Activated CD4-positive, alpha-beta memory T cell treated with anti-CD3 and anti-CD28 coated beads, Interleukin-2, amount 10 ng/mL, durations not matched to agents 7 days and 5 days (primary cell): ENCODE measurements around the gene C12orf57. TPM values are rescaled to one million over a fixed set of nuclear protein-coding genes. Genes with fewer than 3 reads are reported as not detected.
A peak's percentile ranks its signal among the peaks of the same experiment; 100 is the strongest.

Experiments used
- CTCF ChIA-PET: fragments of 350-600 bp; sonication (Branson Sonifier 250); formaldehyde crosslinking; loops from one replicate; lab custom pipeline; 2021; ENCODE audit warnings: antibody characterized with exemption, inconsistent platforms; lab: Charles Lee
- POLR2A ChIA-PET: fragments of 350-600 bp; sonication (Branson Sonifier 250); formaldehyde crosslinking; loops from one replicate; lab custom pipeline; 2021; ENCODE audit warnings: antibody characterized with exemption; lab: Charles Lee
- DNase-seq: peaks from one replicate; pipeline ENCODE4 v3.0.0-alpha.2; 2020
- H3K27ac Mint-ChIP-seq: one replicate; pipeline ENCODE4 v1.8.0; 2021; ENCODE audit warnings: mild to moderate bottlenecking, mixed read lengths
- H3K27me3 Mint-ChIP-seq: one replicate; pipeline ENCODE4 v1.8.0; 2021; ENCODE audit warnings: mixed read lengths
- H3K36me3 Mint-ChIP-seq: one replicate; pipeline ENCODE4 v1.8.0; 2021; ENCODE audit warnings: low read depth, mixed read lengths
- H3K4me1 Mint-ChIP-seq: one replicate; pipeline ENCODE4 v1.8.0; 2021; ENCODE audit warnings: mixed read lengths
- H3K4me3 Mint-ChIP-seq: one replicate; pipeline ENCODE4 v1.8.0; 2021; ENCODE audit warnings: mild to moderate bottlenecking, mixed read lengths
- H3K9me3 Mint-ChIP-seq: one replicate; pipeline ENCODE4 v1.8.0; 2021; ENCODE audit warnings: mixed read lengths
- total RNA-seq, 2 experiments: library from RNA; stranded (reverse); gene quantifications; one replicate each; pipeline ENCODE4 v1.2.3, GENCODE V29; 2021

C12orf57 gene
- total RNA-seq, 2 experiments from 2014 or later, result 141 TPM

DNA sequence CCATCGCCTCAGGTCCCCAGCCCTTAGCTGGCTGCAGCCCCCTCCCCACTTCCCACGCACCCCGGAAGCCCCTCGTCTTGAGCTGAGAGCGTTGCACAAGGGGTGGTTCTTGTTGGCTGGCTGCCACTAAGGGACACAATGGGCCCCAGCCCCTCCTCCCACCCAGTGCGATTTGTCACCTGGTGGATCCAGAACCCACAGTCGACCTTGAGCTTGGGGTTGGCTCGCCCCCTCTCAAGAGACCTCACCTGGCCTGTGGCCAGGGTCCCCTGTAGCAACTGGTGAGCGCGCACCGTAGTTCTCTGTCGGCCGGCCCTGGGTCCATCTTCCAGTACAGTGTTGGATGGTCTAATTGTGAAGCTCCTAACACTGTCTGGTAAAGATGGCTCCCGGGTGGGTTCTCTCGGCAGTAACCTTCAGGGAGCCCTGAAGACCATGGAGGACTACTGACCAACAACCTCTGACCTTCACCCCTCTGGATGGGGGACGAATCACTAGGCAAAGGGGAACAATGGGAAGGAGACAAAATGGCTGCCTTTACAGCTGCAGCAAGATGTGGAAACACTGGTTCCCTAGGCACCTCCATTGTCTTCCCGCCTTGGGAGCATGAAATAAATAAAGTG lies 20.1 kb downstream of the C12orf57 start:
- Mint-ChIP-seq H3K36me3 (peaks cover 65% of the 10 kb centered on the region), H3K4me1 (peaks cover 84% of the 10 kb centered on the region), H3K9me3 (no peaks in the 10 kb centered on the region), H3K4me3 (no peak overlapping the region), H3K27ac (peak overlapping the region; percentile 83), H3K27me3 (no peaks in the 10 kb centered on the region)
- DNase-seq, result no peak
- ChIA-PET POLR2A (interaction anchor here (0.9 to 13.2 kb wide), 15 partner anchors 10 to 144 kb away, joined by 3 to 1188 read pairs (median 4); partner anchors contain the start of genes ATN1, C12orf57, CDCA3 and LPCAT3), CTCF (interaction anchor here (0.9 to 12.2 kb wide), 11 partner anchors 16 to 149 kb away, joined by 3 to 465 read pairs (median 6); partner anchors contain the start of genes C12orf57, C1RL, LRRC23 and PTPN6)

DNA sequence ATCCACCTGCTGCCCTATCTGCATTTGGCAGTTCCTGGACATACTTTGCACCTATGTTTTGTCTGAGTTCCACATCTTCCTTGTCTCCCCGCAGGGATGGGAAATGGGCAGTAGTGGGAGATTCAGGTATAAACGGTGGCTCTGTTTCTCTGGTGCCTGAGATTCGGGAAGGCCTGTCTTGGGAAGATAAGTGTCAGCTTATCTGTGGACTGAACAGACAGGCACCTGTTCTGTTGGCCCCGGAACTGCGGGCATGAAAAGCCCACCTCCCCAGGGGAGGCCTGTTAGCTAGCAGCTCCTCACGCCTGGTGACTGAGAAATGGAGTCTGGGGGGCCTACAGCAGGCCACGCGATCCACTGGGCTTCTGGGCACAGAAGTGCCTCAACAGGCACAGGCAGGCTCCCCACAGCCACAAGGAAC lies 20.8 kb downstream of the C12orf57 start:
- H3K4me1 Mint-ChIP-seq, result peaks cover 83% of the 10 kb centered on the region
- H3K9me3 Mint-ChIP-seq, result no peaks in the 10 kb centered on the region
- DNase-seq, result no peak
- H3K27ac Mint-ChIP-seq, result peak overlapping the region; percentile 83
- ChIA-PET CTCF (interaction anchor here (0.9 to 12.2 kb wide), 14 partner anchors 10 to 499 kb away, joined by 3 to 465 read pairs (median 4); partner anchors contain the start of genes C12orf57, C1RL, LRRC23 and PTPN6), POLR2A (interaction anchor here (0.9 to 13.2 kb wide), 17 partner anchors 10 to 144 kb away, joined by 3 to 1188 read pairs (median 4); partner anchors contain the start of genes ATN1, C12orf57, CDCA3 and LPCAT3)
- peaks cover 64% of the 10 kb centered on the region for H3K36me3 Mint-ChIP-seq
- H3K27me3 Mint-ChIP-seq, result no peaks in the 10 kb centered on the region
- H3K4me3 Mint-ChIP-seq, result no peak overlapping the region

DNA sequence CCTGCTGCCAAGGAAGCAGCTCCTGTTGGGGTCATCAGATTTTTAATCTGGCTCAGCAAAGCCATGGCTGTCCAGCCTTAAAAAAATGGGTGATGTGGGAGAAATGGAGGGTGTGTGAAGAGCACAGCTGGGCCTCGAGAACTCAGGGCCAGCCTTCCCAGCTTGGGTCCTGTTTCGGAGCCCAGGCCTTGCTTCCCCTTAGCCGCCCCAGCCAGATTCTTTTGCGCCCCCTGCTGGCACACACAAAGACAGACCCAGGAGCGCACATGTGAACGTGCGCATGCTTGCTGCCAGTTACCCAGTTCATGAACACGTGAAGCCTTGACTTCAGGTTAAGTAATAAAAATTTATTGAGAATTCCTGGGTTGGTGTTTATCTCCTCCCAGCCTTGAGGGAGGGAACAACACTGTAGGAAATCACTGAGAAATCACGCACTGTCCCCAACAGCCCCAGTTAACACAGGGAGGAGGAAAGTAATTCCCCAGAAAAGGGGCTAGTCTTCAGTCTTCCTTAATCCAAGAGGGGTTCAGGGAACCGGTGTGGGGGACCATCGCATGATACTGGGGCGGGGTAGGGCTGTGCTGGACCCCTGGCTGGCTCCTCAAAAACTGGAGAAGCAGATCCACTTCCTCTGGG lies 21.3 kb downstream of the C12orf57 start:
- POLR2A ChIA-PET, result interaction anchor here (1.0 to 13.2 kb wide), 17 partner anchors 9 to 143 kb away, joined by 3 to 1188 read pairs (median 4); partner anchors contain the start of genes ATN1, C12orf57, CDCA3 and LPCAT3
- Mint-ChIP-seq H3K4me3 (no peak overlapping the region), H3K9me3 (no peaks in the 10 kb centered on the region), H3K36me3 (peaks cover 64% of the 10 kb centered on the region), H3K27ac (peak overlapping the region; percentile 83), H3K4me1 (peaks cover 79% of the 10 kb centered on the region), H3K27me3 (no peaks in the 10 kb centered on the region)
- CTCF ChIA-PET, result interaction anchor here (0.9 to 12.2 kb wide), 14 partner anchors 10 to 500 kb away, joined by 3 to 465 read pairs (median 4); partner anchors contain the start of genes C12orf57, C1RL, LRRC23 and PTPN6
- DNase-seq, result peak; percentile 89

DNA sequence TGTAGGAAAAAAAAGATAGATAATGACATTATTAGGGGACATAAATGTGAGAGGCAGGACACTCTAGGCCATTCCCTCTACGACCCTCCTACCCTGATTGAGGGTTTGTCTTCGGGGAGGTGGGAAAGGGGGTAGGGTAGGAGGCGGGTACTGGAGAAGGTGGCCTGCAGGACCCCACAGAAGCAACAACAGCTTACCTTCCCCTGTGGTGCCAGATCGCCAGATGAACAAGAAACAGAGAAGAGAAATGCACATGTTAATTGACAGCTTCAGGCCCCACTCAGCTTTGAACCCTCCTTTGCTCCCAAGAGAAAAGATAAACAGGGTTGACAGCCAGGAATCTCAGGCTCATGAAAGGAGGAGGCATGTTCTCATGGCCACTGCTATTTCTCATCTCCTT lies 21.9 kb downstream of the C12orf57 start:
- Mint-ChIP-seq H3K4me3 (no peak overlapping the region), H3K27ac (peak overlapping the region; percentile 83), H3K9me3 (no peaks in the 10 kb centered on the region), H3K27me3 (no peaks in the 10 kb centered on the region), H3K36me3 (peaks cover 62% of the 10 kb centered on the region), H3K4me1 (peaks cover 74% of the 10 kb centered on the region)
- POLR2A ChIA-PET, result interaction anchor here (1.3 to 13.2 kb wide), 4 partner anchors 11 to 41 kb away, joined by 3 to 1188 read pairs (median 4); partner anchors contain the start of genes C12orf57, PTPN6 and RNU7-1
- CTCF ChIA-PET, result interaction anchor here (1.1 to 12.2 kb wide), 6 partner anchors 18 to 146 kb away, joined by 3 to 465 read pairs (median 5); partner anchors contain the start of genes C12orf57, C1RL, PTPN6 and RNU7-1
- no peak for DNase-seq

DNA sequence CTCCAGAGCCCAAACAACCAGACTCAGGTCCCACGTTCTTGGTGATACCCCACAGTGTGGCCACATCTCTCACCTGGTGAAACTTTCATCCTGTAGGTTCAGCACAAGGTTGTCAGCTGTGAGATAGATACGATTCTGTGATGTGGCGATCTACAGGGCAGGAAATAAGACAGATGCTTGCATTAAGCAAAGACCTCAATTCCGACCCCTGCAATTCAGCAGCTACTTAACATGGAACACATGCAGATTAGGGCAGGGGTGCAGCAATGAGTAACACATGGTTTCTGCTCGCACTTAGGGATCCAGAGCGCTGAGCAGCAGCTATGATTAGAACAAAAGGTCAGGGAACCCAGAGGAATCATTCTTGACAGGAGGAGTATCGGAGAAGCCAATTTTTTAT lies 22.5 kb downstream of the C12orf57 start:
- H3K4me3 Mint-ChIP-seq, result no peak overlapping the region
- H3K9me3 Mint-ChIP-seq, result no peaks in the 10 kb centered on the region
- POLR2A ChIA-PET, result interaction anchor here (1.3 to 13.2 kb wide), 4 partner anchors 12 to 41 kb away, joined by 3 to 1188 read pairs (median 4); partner anchors contain the start of genes C12orf57, PTPN6 and RNU7-1
- peaks cover 71% of the 10 kb centered on the region for H3K4me1 Mint-ChIP-seq
- peaks cover 58% of the 10 kb centered on the region for H3K36me3 Mint-ChIP-seq
- DNase-seq, result no peak
- CTCF ChIA-PET, result interaction anchor here (1.1 to 12.2 kb wide), 5 partner anchors 18 to 145 kb away, joined by 3 to 465 read pairs (median 4); partner anchors contain the start of genes C12orf57, PTPN6, RNU7-1 and SPSB2
- H3K27me3 Mint-ChIP-seq, result no peaks in the 10 kb centered on the region
- H3K27ac Mint-ChIP-seq, result peak overlapping the region; percentile 63

DNA sequence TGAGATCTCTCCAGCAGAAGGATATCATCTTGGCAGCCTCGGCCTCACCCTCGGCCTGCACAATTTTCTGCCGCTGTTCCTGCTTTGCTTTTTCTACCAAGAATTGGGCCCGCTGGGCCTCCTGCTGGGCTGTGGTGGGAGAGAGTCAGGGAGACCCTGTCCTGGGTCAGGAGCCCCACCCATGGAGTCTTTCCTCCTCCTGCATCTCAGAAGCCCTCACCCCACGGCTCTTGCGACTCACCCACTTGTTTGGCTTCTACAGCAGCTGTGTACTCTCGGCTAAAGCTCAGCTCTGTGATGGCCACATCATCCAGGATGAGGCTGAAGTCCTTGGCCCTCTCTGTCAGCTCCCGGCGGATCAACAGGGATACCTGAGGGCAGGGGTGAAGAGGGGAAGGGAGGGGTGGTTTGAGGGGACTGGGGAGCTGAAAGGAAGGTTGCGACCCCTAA lies 23.9 kb downstream of the C12orf57 start:
- Mint-ChIP-seq H3K36me3 (peaks cover 57% of the 10 kb centered on the region), H3K27ac (peak overlapping the region; percentile 40)

DNA sequence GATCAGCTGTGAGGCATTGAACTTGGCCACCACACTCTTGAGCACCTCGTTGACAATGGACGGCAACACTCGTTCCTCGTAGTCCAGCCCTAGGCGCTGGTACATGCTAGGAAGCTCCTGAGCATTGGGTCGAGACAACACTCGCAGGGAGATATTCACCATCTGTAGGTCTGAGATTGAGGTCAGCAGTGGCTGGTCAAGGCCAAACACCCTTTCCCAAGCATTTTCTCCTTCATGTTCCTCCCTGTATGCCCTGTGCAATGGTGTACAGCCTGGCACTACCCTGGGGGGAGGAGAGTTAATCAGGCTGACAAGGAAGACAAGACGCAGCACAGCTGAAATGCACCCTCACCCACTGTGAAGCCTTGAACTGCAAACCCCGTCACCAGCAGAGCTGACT lies 24.6 kb downstream of the C12orf57 start:
- ChIA-PET CTCF (interaction anchor here (0.9 to 2.7 kb wide), 11 partner anchors 9 to 144 kb away, joined by 3 to 42 read pairs (median 7); partner anchors contain the start of genes C12orf57, C1RL, PTPN6 and RNU7-1), POLR2A (interaction anchor here (1.0 to 4.2 kb wide), 10 partner anchors 11 to 179 kb away, joined by 3 to 118 read pairs (median 12); partner anchors contain the start of genes C12orf57, CD4, LPCAT3 and PTPN6)
- no peaks in the 10 kb centered on the region for H3K9me3 Mint-ChIP-seq
- H3K27ac Mint-ChIP-seq, result peak overlapping the region; percentile 100
- DNase-seq, result no peak
- no peaks in the 10 kb centered on the region for H3K27me3 Mint-ChIP-seq
- H3K36me3 Mint-ChIP-seq, result peaks cover 61% of the 10 kb centered on the region
- H3K4me3 Mint-ChIP-seq, result peak overlapping the region; percentile 100
- H3K4me1 Mint-ChIP-seq, result peaks cover 73% of the 10 kb centered on the region

More for the DNA sequence above, 23.9 kb downstream of the C12orf57 start:
- Mint-ChIP-seq H3K4me3 (no peak overlapping the region), H3K27me3 (no peaks in the 10 kb centered on the region), H3K4me1 (peaks cover 71% of the 10 kb centered on the region), H3K9me3 (no peaks in the 10 kb centered on the region)
- ChIA-PET POLR2A (interaction anchor here (2.0 to 4.2 kb wide), 6 partner anchors 10 to 140 kb away, joined by 7 to 118 read pairs (median 24); partner anchors contain the start of genes C12orf57, PTPN6 and RNU7-1), CTCF (interaction anchor here (0.5 to 2.7 kb wide), 8 partner anchors 8 to 145 kb away, joined by 3 to 42 read pairs (median 6); partner anchors contain the start of genes C12orf57, C1RL, PTPN6 and RNU7-1)
- DNase-seq, result no peak

DNA sequence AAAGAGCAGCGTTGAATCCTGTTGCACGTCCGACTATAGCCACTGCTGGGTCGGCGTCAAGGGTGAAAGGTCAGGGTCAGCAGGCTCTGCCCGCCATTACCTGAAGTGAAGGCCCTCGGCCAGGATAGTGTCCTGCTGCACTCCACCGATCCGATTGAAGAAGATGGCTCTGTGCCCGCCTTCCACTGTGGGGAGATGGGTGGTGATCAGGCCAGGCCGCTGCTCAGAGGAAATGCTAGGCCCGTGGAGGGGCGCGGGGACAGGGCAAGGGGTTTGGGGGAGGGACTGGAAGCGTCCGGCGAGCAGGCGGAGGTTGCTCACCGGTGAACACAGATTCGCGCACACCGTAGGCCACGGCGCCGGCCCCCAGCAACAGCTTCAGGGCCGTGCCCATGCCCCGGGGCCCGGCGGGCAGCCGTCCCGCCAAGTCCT lies 26.3 kb downstream of the C12orf57 start:
- Mint-ChIP-seq H3K36me3 (peaks cover 70% of the 10 kb centered on the region), H3K9me3 (no peaks in the 10 kb centered on the region), H3K4me3 (peak overlapping the region; percentile 100), H3K4me1 (peaks cover 70% of the 10 kb centered on the region), H3K27me3 (no peaks in the 10 kb centered on the region), H3K27ac (peak overlapping the region; percentile 100)
- POLR2A ChIA-PET, result interaction anchor here (0.8 to 4.2 kb wide), 10 partner anchors 9 to 138 kb away, joined by 3 to 118 read pairs (median 6); partner anchors contain the start of genes C12orf57, PTPN6 and RNU7-1
- no peak for DNase-seq
- CTCF ChIA-PET, result interaction anchor here (0.8 to 2.7 kb wide), 4 partner anchors 9 to 32 kb away, joined by 3 to 11 read pairs (median 7); partner anchors contain the start of gene PTPN6

DNA sequence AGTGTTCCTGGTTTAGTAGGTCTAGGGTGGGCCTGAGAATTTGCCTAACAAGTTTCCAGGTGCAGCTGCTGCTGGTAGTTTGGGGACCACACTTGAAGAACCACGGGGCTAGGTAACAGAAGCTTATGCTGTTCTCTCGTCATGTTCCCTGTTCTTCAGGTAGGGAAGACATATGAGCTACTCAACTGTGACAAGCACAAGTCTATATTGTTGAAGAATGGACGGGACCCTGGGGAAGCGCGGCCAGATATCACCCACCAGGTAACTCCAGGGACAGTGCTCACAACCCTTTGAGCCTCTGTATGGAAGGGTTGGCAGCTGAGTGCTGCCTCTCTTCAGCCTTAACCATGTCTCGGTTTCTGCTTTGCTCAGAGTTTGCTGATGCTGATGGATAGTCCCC lies 30.4 kb downstream of the C12orf57 start:
- H3K4me3 Mint-ChIP-seq, result no peak overlapping the region
- CTCF ChIA-PET, result interaction anchor here (1.3 to 1.8 kb wide), 3 partner anchors 9 to 139 kb away, joined by 3 to 6 read pairs (median 5); no protein-coding TSS in a partner anchor
- H3K9me3 Mint-ChIP-seq, result no peaks in the 10 kb centered on the region
- POLR2A ChIA-PET, result interaction anchor here (1.2 to 2.0 kb wide), 6 partner anchors 10 to 134 kb away, joined by 3 to 16 read pairs (median 5); partner anchors contain the start of genes C12orf57 and RNU7-1
- no peak for DNase-seq
- no peaks in the 10 kb centered on the region for H3K27me3 Mint-ChIP-seq
- H3K36me3 Mint-ChIP-seq, result peaks cover 72% of the 10 kb centered on the region
- peaks cover 47% of the 10 kb centered on the region for H3K4me1 Mint-ChIP-seq
- H3K27ac Mint-ChIP-seq, result no peak overlapping the region

DNA sequence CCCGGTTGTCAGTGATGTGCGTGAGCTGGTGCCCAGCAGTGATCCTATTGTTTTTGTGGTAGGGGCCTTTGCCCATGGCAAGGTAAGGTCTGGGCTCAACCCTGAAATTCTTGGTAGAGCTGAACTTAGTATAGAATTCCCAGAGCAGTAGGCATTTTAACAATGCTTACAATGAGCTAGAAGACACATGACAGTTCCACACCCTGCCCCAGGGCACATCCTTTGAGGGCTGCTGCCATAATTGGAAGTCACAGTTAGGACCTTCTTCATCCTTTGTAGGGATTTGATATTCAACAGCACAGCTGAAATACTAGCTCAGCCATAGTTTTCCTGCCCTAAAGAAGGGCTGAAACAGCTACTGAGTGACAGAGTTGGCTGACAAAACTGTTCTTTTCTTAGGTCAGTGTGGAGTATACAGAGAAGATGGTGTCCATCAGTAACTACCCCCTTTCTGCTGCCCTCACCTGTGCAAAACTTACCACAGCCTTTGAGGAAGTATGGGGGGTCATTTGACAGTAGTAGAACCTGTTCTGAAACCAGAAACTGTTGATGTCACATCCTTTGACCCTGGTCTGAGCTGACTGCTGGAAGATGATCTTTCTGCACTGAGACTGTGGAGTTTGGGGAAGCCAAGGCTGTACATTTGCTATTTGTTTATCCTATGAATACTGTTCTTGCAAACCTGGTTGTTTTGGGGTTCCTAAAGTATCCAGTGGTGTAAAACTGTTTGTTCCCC lies 31.6 kb downstream of the C12orf57 start:
- Mint-ChIP-seq H3K36me3 (peaks cover 69% of the 10 kb centered on the region), H3K27me3 (no peaks in the 10 kb centered on the region), H3K27ac (no peak overlapping the region), H3K9me3 (no peaks in the 10 kb centered on the region), H3K4me3 (no peak overlapping the region), H3K4me1 (peaks cover 42% of the 10 kb centered on the region)
- ChIA-PET CTCF (interaction anchor here (0.6 to 1.8 kb wide), 7 partner anchors 11 to 665 kb away, joined by 3 to 6 read pairs (median 3); partner anchors contain the start of genes ENO2 and LPCAT3), POLR2A (interaction anchor here (1.1 to 2.0 kb wide), 6 partner anchors 11 to 133 kb away, joined by 3 to 16 read pairs (median 5); partner anchors contain the start of genes C12orf57 and RNU7-1)
- DNase-seq, result no peak

DNA sequence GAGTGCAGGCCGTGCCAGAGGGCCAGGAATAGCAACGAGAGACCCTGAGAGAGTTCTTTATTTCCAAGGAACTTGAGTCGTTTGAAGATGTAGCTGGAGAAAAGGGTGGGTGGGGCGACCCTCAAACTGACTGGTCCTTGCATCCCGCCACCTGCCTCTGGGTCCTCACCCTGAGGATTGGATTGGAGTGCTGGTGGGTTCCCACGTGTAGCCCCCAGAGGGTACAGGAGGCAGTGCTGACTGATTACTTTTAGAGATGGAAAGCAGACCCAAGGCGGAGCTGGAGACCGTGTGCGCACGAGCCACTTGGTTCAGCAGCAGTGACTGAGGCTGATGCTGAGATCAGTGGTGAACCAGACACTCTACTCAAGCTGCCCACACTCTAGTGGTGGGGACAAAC lies 33.8 kb downstream of the C12orf57 start:
- Mint-ChIP-seq H3K27ac (no peak overlapping the region), H3K27me3 (no peaks in the 10 kb centered on the region), H3K36me3 (peaks cover 75% of the 10 kb centered on the region), H3K4me3 (no peak overlapping the region), H3K9me3 (no peaks in the 10 kb centered on the region), H3K4me1 (peaks cover 25% of the 10 kb centered on the region)
- ChIA-PET CTCF (interaction anchor here (0.8 kb wide), 1 partner anchor 33 kb away, joined by 3 read pairs; the partner anchor contains the start of gene C12orf57), POLR2A (interaction anchor here (0.7 to 2.3 kb wide), 3 partner anchors 11 to 34 kb away, joined by 3 to 8 read pairs (median 4); partner anchors contain the start of genes C12orf57 and RNU7-1)
- no peak for DNase-seq
